H1 (cell line): ENCODE data around the gene XRRA1. TPM values are rescaled to one million over a fixed set of nuclear protein-coding genes. Genes with fewer than 3 reads are reported as not detected.

Experiments
- CTCF ChIA-PET: fragments of 300-600 bp; sonication (Branson Sonifier 250); formaldehyde crosslinking; loops from one replicate; lab custom pipeline; 2021; ENCODE audit not compliant: partially characterized antibody; lab: Charles Lee
- POLR2A ChIA-PET: fragments of 300-600 bp; sonication (Branson Sonifier 250); formaldehyde crosslinking; loops from one replicate; lab custom pipeline; 2021; ENCODE audit warnings: inconsistent platforms; ENCODE audit not compliant: partially characterized antibody; lab: Charles Lee
- DNase-seq, 2 experiments: peaks; one replicate each; pipeline versions ENCODE4 v3.0.0 to v3.0.0-alpha.2; 2010 to 2022; ENCODE audit warnings: low spot score in 2 of 2, low read depth in 1 of 2, mixed read lengths in 1 of 2
- FAIRE-seq: peaks from 2 replicates; lab custom pipeline; 2011; peaks lifted over from hg19 to GRCh38; lab: Jason Lieb, UNC
- H2AFZ ChIP-seq: 2 replicates; pipeline ENCODE4 v1.8.1; 2012; ENCODE audit warnings: low read length, inconsistent platforms
- H2AK5ac ChIP-seq: 2 replicates; pipeline ENCODE4 v1.6.1; 2013; ENCODE audit warnings: low read depth, low read length
- H2BK120ac ChIP-seq: replicated peaks from 2 replicates; pipeline ENCODE3; 2013; ENCODE audit warnings: low read depth, low read length, inconsistent platforms
- H2BK12ac ChIP-seq: 2 replicates; pipeline ENCODE4 v1.6.1; 2013; ENCODE audit warnings: low read depth, low read length
- H2BK15ac ChIP-seq: 2 replicates; pipeline ENCODE4 v1.6.1; 2013; ENCODE audit warnings: low read length
- H2BK20ac ChIP-seq: 2 replicates; pipeline ENCODE4 v1.6.1; 2013; ENCODE audit warnings: low read length
- H2BK5ac ChIP-seq: 2 replicates; pipeline ENCODE4 v1.6.1; 2013; ENCODE audit warnings: low read depth, low read length
- H3K14ac ChIP-seq: 2 replicates; pipeline ENCODE4 v1.6.1; 2013; ENCODE audit warnings: inconsistent platforms; ENCODE audit not compliant: insufficient read length
- H3K18ac ChIP-seq: 2 replicates; pipeline ENCODE4 v1.6.1; 2013; ENCODE audit warnings: low read length; ENCODE audit errors: extremely low read depth
- H3K23ac ChIP-seq: 2 replicates; pipeline ENCODE4 v1.6.1; 2013; ENCODE audit warnings: inconsistent platforms; ENCODE audit not compliant: insufficient read length
- H3K23me2 ChIP-seq: 2 replicates; pipeline ENCODE4 v1.6.1; 2013; ENCODE audit warnings: low read depth, low read length
- H3K27ac ChIP-seq: 2 replicates; pipeline ENCODE4 v1.6.1; 2011; ENCODE audit warnings: low read depth, low read length, inconsistent platforms
- H3K27me3 ChIP-seq, 4 experiments: replicated peaks in 1 of 4; 1 replicate in 1 of 4; 2 replicates in 3 of 4; pipeline versions ENCODE4 v1.6.1 to v1.8.1; 2011 to 2013; ENCODE audit warnings: low read length in 3 of 4, mild to moderate bottlenecking in 3 of 4, inconsistent platforms in 2 of 4, mixed read lengths in 2 of 4, moderate library complexity in 1 of 4; ENCODE audit not compliant: control insufficient read depth in 3 of 4, insufficient read depth in 3 of 4; ENCODE audit errors: extremely low read depth in 1 of 4
- H3K36me3 ChIP-seq, 4 experiments: 2 replicates each; pipeline versions ENCODE4 v1.6.1 to v1.8.1; 2011 to 2013; ENCODE audit warnings: mild to moderate bottlenecking in 4 of 4, low read length in 3 of 4, moderate library complexity in 2 of 4, control low read depth in 1 of 4, inconsistent platforms in 1 of 4; ENCODE audit not compliant: insufficient read depth in 4 of 4, control insufficient read depth in 2 of 4
- H3K4ac ChIP-seq: replicated peaks from 2 replicates; pipeline ENCODE3; 2013; ENCODE audit warnings: low read length, low read depth, mixed read lengths, inconsistent platforms; ENCODE audit not compliant: insufficient read length
- H3K4me1 ChIP-seq, 4 experiments: replicated peaks in 1 of 4; 1 replicate in 1 of 4; 2 replicates in 3 of 4; pipeline versions ENCODE4 v1.6.1 to v1.8.1; 2011 to 2013; ENCODE audit warnings: low read length in 3 of 4, inconsistent platforms in 2 of 4, mixed read lengths in 1 of 4; ENCODE audit not compliant: insufficient read depth in 4 of 4, control insufficient read depth in 3 of 4
- H3K4me2 ChIP-seq, 2 experiments: 2 replicates each; pipeline versions ENCODE4 v1.6.1 to v1.8.1; 2011 to 2013; ENCODE audit warnings: low read depth in 2 of 2, low read length in 2 of 2, control low read depth in 1 of 2, inconsistent platforms in 1 of 2, mild to moderate bottlenecking in 1 of 2; ENCODE audit not compliant: insufficient read depth in 1 of 2
- H3K4me3 ChIP-seq, 4 experiments: fragments of 200-600, 300-600 bp in 1 of 4; sonication (generic), shearing (Covaris generic), sonication (Bioruptor Twin) in 1 of 4; 2 replicates each; pipeline versions ENCODE4 v1.5.1 to v1.8.1; 2011 to 2016; ENCODE audit warnings: low read length in 4 of 4, low read depth in 3 of 4, control low read depth in 2 of 4, inconsistent platforms in 2 of 4, mild to moderate bottlenecking in 2 of 4, mixed read lengths in 1 of 4, moderate library complexity in 1 of 4; ENCODE audit not compliant: insufficient read depth in 2 of 4; ENCODE audit errors: extremely low read depth in 1 of 4
- H3K56ac ChIP-seq: replicated peaks from 2 replicates; pipeline ENCODE3; 2013; ENCODE audit warnings: low read depth, mild to moderate bottlenecking, mixed read lengths, low read length, inconsistent platforms; ENCODE audit not compliant: insufficient read length
- H3K79me1 ChIP-seq: 2 replicates; pipeline ENCODE4 v1.6.1; 2013; ENCODE audit warnings: low read depth, low read length, control low read depth
- H3K79me2 ChIP-seq, 2 experiments: 2 replicates each; pipeline versions ENCODE4 v1.6.1 to v1.8.1; 2012 to 2013; ENCODE audit warnings: low read length in 2 of 2, mild to moderate bottlenecking in 2 of 2, inconsistent platforms in 1 of 2; ENCODE audit not compliant: insufficient read depth in 2 of 2, control insufficient read depth in 1 of 2
- H3K9ac ChIP-seq, 4 experiments: replicated peaks in 1 of 4; 1 replicate in 1 of 4; 2 replicates in 3 of 4; pipeline versions ENCODE4 v1.6.1 to v1.8.1; 2011 to 2013; ENCODE audit warnings: low read depth in 3 of 4, low read length in 3 of 4, control low read depth in 2 of 4, mild to moderate bottlenecking in 2 of 4, moderate library complexity in 2 of 4, inconsistent platforms in 1 of 4; ENCODE audit errors: extremely low read depth in 1 of 4
- H3K9me3 ChIP-seq, 2 experiments: 2 replicates each; pipeline versions ENCODE4 v1.6.1 to v1.8.1; 2012 to 2013; ENCODE audit warnings: mild to moderate bottlenecking in 2 of 2, moderate library complexity in 2 of 2, control low read depth in 1 of 2, inconsistent platforms in 1 of 2, low read depth in 1 of 2, low read length in 1 of 2, mixed read lengths in 1 of 2; ENCODE audit not compliant: insufficient read depth in 2 of 2
- H4K20me1 ChIP-seq, 2 experiments: replicated peaks in 1 of 2; 2 replicates each; pipeline versions ENCODE3 to v1.8.1; 2011 to 2013; ENCODE audit warnings: inconsistent platforms in 2 of 2, low read length in 2 of 2, mild to moderate bottlenecking in 1 of 2; ENCODE audit not compliant: insufficient read depth in 2 of 2, control insufficient read depth in 1 of 2
- H4K5ac ChIP-seq: 2 replicates; pipeline ENCODE4 v1.6.1; 2013; ENCODE audit warnings: low read length, low read depth, mixed read lengths, inconsistent platforms; ENCODE audit not compliant: insufficient read length
- H4K8ac ChIP-seq: 2 replicates; pipeline ENCODE4 v1.8.0; 2013; ENCODE audit warnings: mild to moderate bottlenecking, moderate library complexity, low read length, inconsistent platforms; ENCODE audit not compliant: insufficient read depth; ENCODE audit errors: extremely low read depth
- H4K91ac ChIP-seq: replicated peaks from 2 replicates; pipeline ENCODE3; 2013; ENCODE audit warnings: low read length, mixed read lengths, inconsistent platforms; ENCODE audit not compliant: insufficient read length
- CBX5 ChIP-seq: fragments of 300-800, 300-1000 bp; sonication (generic); IDR thresholded peaks from 2 replicates; pipeline ENCODE4 v1.7.1; 2016; ENCODE audit warnings: antibody characterized with exemption, low read length, low read depth
- CREB1 ChIP-seq: IDR thresholded peaks from 2 replicates; pipeline ENCODE4 v1.6.1; 2012; ENCODE audit warnings: inconsistent platforms
- EGR1 ChIP-seq: IDR thresholded peaks from 2 replicates; pipeline ENCODE4 v1.6.1; 2011; ENCODE audit warnings: low read depth, low read length, borderline replicate concordance
- EP300 ChIP-seq, 2 experiments: IDR thresholded peaks; 1 replicate in 1 of 2; 2 replicates in 1 of 2; pipeline ENCODE4 v1.6.1; 2011 to 2012; ENCODE audit warnings: low read depth in 2 of 2, low read length in 2 of 2, mild to moderate bottlenecking in 2 of 2, borderline replicate concordance in 1 of 2, inconsistent platforms in 1 of 2, moderate library complexity in 1 of 2
- FOSL1 ChIP-seq: IDR thresholded peaks from 2 replicates; pipeline ENCODE4 v1.6.1; 2011; ENCODE audit warnings: mild to moderate bottlenecking, low read depth, low read length, moderate library complexity; ENCODE audit not compliant: insufficient read depth
- MAFK ChIP-seq: IDR thresholded peaks from 2 replicates; pipeline ENCODE4 v1.6.1; 2012; ENCODE audit warnings: low read depth, mild to moderate bottlenecking, improper control_type of control experiment, low read length
- PHF8 ChIP-seq: fragments of 200-600 bp; sonication (generic); conservative IDR thresholded peaks from 2 replicates; pipeline ENCODE4 v1.7.1; 2012; ENCODE audit warnings: low read depth, mild to moderate bottlenecking, inconsistent platforms, low read length, moderate library complexity
- POU5F1 ChIP-seq: IDR thresholded peaks from 2 replicates; pipeline ENCODE4 v1.6.1; 2011; ENCODE audit warnings: low read depth, mild to moderate bottlenecking, low read length, moderate library complexity
- RNF2 ChIP-seq: fragments of 200-900, 300-1000 bp; sonication (generic); IDR thresholded peaks from 2 replicates; pipeline ENCODE4 v1.7.1; 2016; ENCODE audit warnings: borderline replicate concordance, low read depth, mild to moderate bottlenecking, antibody characterized with exemption, low read length; ENCODE audit not compliant: poor library complexity, severe bottlenecking; ENCODE audit errors: missing control alignments
- SIRT6 ChIP-seq: IDR thresholded peaks from one replicate; pipeline ENCODE4 v1.7.1; 2012; ENCODE audit warnings: low read length, inconsistent platforms
- SRF ChIP-seq: IDR thresholded peaks from 2 replicates; pipeline ENCODE4 v1.6.1; 2011; ENCODE audit warnings: mild to moderate bottlenecking, low read depth, low read length, moderate library complexity
- TAF1 ChIP-seq: IDR thresholded peaks from 2 replicates; pipeline ENCODE4 v1.6.1; 2011; ENCODE audit warnings: mild to moderate bottlenecking, low read depth, low read length
- TAF7 ChIP-seq: optimal IDR thresholded peaks from 2 replicates; pipeline ENCODE3; 2011; ENCODE audit warnings: low read depth, mild to moderate bottlenecking, inconsistent platforms, low read length, moderate library complexity, borderline replicate concordance
- TBP ChIP-seq: IDR thresholded peaks from 2 replicates; pipeline ENCODE4 v1.6.1; 2011; ENCODE audit warnings: low read depth, low read length, improper control_type of control experiment
- TCF12 ChIP-seq: IDR thresholded peaks from 2 replicates; pipeline ENCODE4 v1.6.1; 2011; ENCODE audit warnings: low read depth, mild to moderate bottlenecking, low read length
- WGBS, 2 experiments: shearing (Covaris generic) in 1 of 2; methylation state at CpG; one replicate each; pipeline versions ENCODE4 v1.1.6 to v1.1.7; 2013 to 2015; ENCODE audit warnings: low lambda C conversion rate in 2 of 2, mixed read lengths in 2 of 2, inconsistent platforms in 1 of 2, low coverage in 1 of 2, missing lambda C conversion rate in 1 of 2; ENCODE audit not compliant: insufficient replicate concordance in 2 of 2, insufficient coverage in 1 of 2, insufficient read length in 1 of 2; ENCODE audit errors: extremely low coverage in 1 of 2, missing lambda C conversion rate in 1 of 2; 5-methylcytosine and 5-hydroxymethylcytosine counted together
- polyA plus RNA-seq, 7 experiments: library from polyadenylated mRNA; depleted of rRNA in 3 of 7; stranded (reverse) in 5 of 7; unstranded in 2 of 7; fragments of >200 nt in 5 of 7; fragments of 200-250 nt in 2 of 7; gene quantifications; 1 replicate in 5 of 7; 2 replicates in 1 of 7; 4 replicates in 1 of 7; pipeline versions ENCODE4 v1.2.1 to v1.2.3, GENCODE V29; 2011 to 2013; ENCODE audit warnings: missing spikeins in 2 of 7, mixed read lengths in 2 of 7
- total RNA-seq: library from RNA; stranded (reverse); fragmentation: NEBNext Ultra II Directional; extraction: Animal tissue kit (Norgen Biotek cat#: 25700); gene quantifications from 2 replicates; pipeline ENCODE4 v1.2.1, GENCODE V29; 2021

Gene XRRA1
- total and polyA plus RNA-seq, 2 of the 8 experiments (the other 6 are each of a cell fraction or from before 2014, with no cell fraction given) = 2.1 to 7.1 TPM

- Histone ChIP-seq H3K14ac (no peak overlapping the region), H3K4me3 (no peak overlapping the region), H3K9me3 (no peaks in the 10 kb centered on the region), H2BK5ac (no peak overlapping the region), H3K56ac (no peak overlapping the region), H4K20me1 (peaks cover 3 to 6% of the 10 kb centered on the region in 2 experiments), H2BK20ac (no peak overlapping the region), H2BK120ac (no peak overlapping the region), H3K79me1 (peaks cover 5% of the 10 kb centered on the region), H3K4me1 (no peaks in the 10 kb centered on the region; a peak in 1 of 7 replicates), H3K23ac (no peak overlapping the region), H2BK12ac (no peak overlapping the region), H4K5ac (no peak overlapping the region), H4K91ac (no peak overlapping the region), H3K79me2 (peaks cover 6 to 90% of the 10 kb centered on the region in 2 experiments), H3K9ac (no peak overlapping the region), H3K36me3 (peaks cover 0 to 9% (median 0%) of the 10 kb centered on the region in 4 experiments; a peak in 2 of 8 replicates), H3K23me2 (peaks cover 5% of the 10 kb centered on the region), H3K27me3 (no peaks in the 10 kb centered on the region), H3K4me2 (no peak overlapping the region), H3K4ac (no peak overlapping the region), H4K8ac (no peak overlapping the region), H2BK15ac (no peak overlapping the region), H2AK5ac (no peak overlapping the region), H2AFZ (no peak overlapping the region), H3K18ac (no peak overlapping the region), H3K27ac (no peak overlapping the region)
- WGBS, 2 experiments = 98% methylated on average over 5 of the region's 5 CpGs; no CpG with 5 or more reads in 1 of the 2 experiments
- CTCF ChIA-PET = interaction anchor here (1.7 kb wide), 1 partner anchor 12 kb away, joined by 6 read pairs; no protein-coding TSS in a partner anchor
- FAIRE-seq = no peak
- POLR2A ChIA-PET = interaction anchor here (1.8 kb wide), 1 partner anchor 12 kb away, joined by 5 read pairs; no protein-coding TSS in a partner anchor
- DNase-seq = no peak
- no peak for TF ChIP-seq TAF1
- no peak for TF ChIP-seq TAF7
- no peak for TF ChIP-seq POU5F1
- no peak for TF ChIP-seq SRF
- no peak for TF ChIP-seq EGR1
- TF ChIP-seq TCF12 = no peak
- no peak for TF ChIP-seq MAFK
- TF ChIP-seq EP300 (IDR thresholded peaks at IDR 0.05; ENCODE audit: borderline replicate concordance in 1 of 2, low read depth in 2 of 2, low read length in 2 of 2) = no peak
- TF ChIP-seq CREB1 = no peak
- TF ChIP-seq CBX5 = no peak
- TF ChIP-seq PHF8 = no peak
- no peak for TF ChIP-seq RNF2
- TF ChIP-seq TBP = no peak
- no peak for TF ChIP-seq FOSL1
- TF ChIP-seq SIRT6 = no peak
These were observed 4.6 kb upstream of the XRRA1 start for GRCh38 chr11:74953451-74953850.
